Ovary (tissue), 9 donors: ENCODE measurements around the gene SMIM3. TPM values are rescaled to one million over a fixed set of nuclear protein-coding genes. Genes with fewer than 3 reads are reported as not detected.
A peak's percentile ranks its signal among the peaks of the same experiment; 100 is the strongest.

Experiments used
- DNase-seq, 5 donors: peaks; one replicate each; pipeline ENCODE4 v3.0.0-alpha.2; 2019 to 2020
- H3K27ac ChIP-seq, 2 donors: fragments of 200-600 bp; one replicate each; pipeline versions ENCODE4 v1.5.1 to v1.8.0; 2019 to 2022
- H3K27me3 ChIP-seq: fragments of 200-600 bp; one replicate; pipeline ENCODE4 v1.8.0; 2022
- H3K36me3 ChIP-seq: fragments of 200-600 bp; sonication (generic); one replicate; pipeline ENCODE4 v1.5.1; 2019
- H3K4me1 ChIP-seq: one replicate; pipeline ENCODE4 v1.8.1; 2013; ENCODE audit warnings: mild to moderate bottlenecking, moderate library complexity; ENCODE audit not compliant: insufficient read depth
- H3K4me3 ChIP-seq: fragments of 200-600 bp; sonication (generic); one replicate; pipeline ENCODE4 v1.5.1; 2017
- H3K9me3 ChIP-seq, 2 donors: fragments of 200-600 bp in 1 of 2; sonication (generic) in 1 of 2; one replicate each; pipeline versions ENCODE4 v1.5.1 to v1.8.1; 2013 to 2019; ENCODE audit warnings: mild to moderate bottlenecking in 1 of 2, moderate library complexity in 1 of 2
- CTCF ChIP-seq, 3 donors: fragments of 450-650 bp in 2 of 3; fragments of 200-600 bp in 1 of 3; IDR thresholded peaks; one replicate each; pipeline versions ENCODE4 v1.5.1 to v1.8.0; 2016 to 2022; ENCODE audit warnings: antibody characterized with exemption in 3 of 3, mild to moderate bottlenecking in 1 of 3
- EP300 ChIP-seq: sonication (generic); formaldehyde crosslinking; IDR thresholded peaks from one replicate; pipeline ENCODE4 v1.6.1; 2017; ENCODE audit warnings: antibody characterized with exemption
- POLR2A ChIP-seq: fragments of 450-650 bp; IDR thresholded peaks from one replicate; pipeline ENCODE4 v1.6.1; 2017; ENCODE audit warnings: antibody characterized with exemption, mild to moderate bottlenecking, moderate library complexity
- WGBS, 3 donors: extraction: QIAGEN DNeasy Blood & Tissue Kit in 1 of 3; methylation state at CpG; one replicate each; pipeline versions ENCODE4 v1.1.5 to v1.1.7; 2013 to 2017; 5-methylcytosine and 5-hydroxymethylcytosine counted together
- intact Hi-C, 4 donors: fragments of 100-400 bp; cut with DNase I; formaldehyde crosslinking; loops; one replicate each; pipeline versions ENCODE4 v1.11.0 to v1.15.1; 2022 to 2023
- polyA plus RNA-seq, 2 donors: library from polyadenylated mRNA; stranded (reverse); fragments of 200-250 nt in 1 of 2; fragments of 350-450 nt in 1 of 2; fragmentation: Illumina TruSeq in 1 of 2; extraction: RNeasy Lipid Tissue Mini Kit (QIAGEN cat#74804) in 1 of 2; gene quantifications; one replicate each; pipeline ENCODE4 v1.2.3, GENCODE V29; 2013 to 2014
- total RNA-seq, 7 donors: library from RNA; depleted of rRNA in 2 of 7; stranded (reverse); fragments of >200 nt in 2 of 7; fragmentation: NEBNext Ultra II Directional in 3 of 7; extraction: Animal tissue kit (Norgen Biotek cat#: 25700) in 3 of 7; gene quantifications; one replicate each; pipeline versions ENCODE4 v1.1.0 to v1.2.4, GENCODE V29; 2016 to 2023
- donor health status: DM: no; HTN: no; CAD: no; lungs with moderate emphysema.
- donor health status: DM: no; HTN: no; CAD: no.
- donor health status: Bipolar disorder and iron deficiency.
- donor health status: DM: yes; HTN: yes; CAD: no.
- donor health status: DM: no; HTN: no; CAD: no.
- donor health status: DM: yes; HTN: yes; CAD: no.

SMIM3 gene
- total and polyA plus RNA-seq, 9 donors, result 14.7 to 33.6 (median 20.9) TPM

GRCh38 chr5:150781706-150782614 lies 3.4 kb downstream of the SMIM3 start:
- intact Hi-C loops, result loop anchor here in 1 of 4 donors (10.0 kb wide), 1 partner anchor 227 kb away; no protein-coding TSS in a partner anchor
- DNase-seq, result peak in 3 of 5 donors; percentile 43 to 60 (median 49)
- TF ChIP-seq CTCF (IDR thresholded peaks at IDR 0.05) (no peak), EP300 (no peak), POLR2A (no peak)

GRCh38 chr5:150782850-150783249 lies 4.3 kb downstream of the SMIM3 start:
- Histone ChIP-seq H3K9me3 (no peaks in the 10 kb centered on the region), H3K4me1 (peaks cover 25% of the 10 kb centered on the region)

More at GRCh38 chr5:150781706-150782614, 3.4 kb downstream of the SMIM3 start:
- 61 to 71% (median 65%) methylated on average over 10 of the region's 10 CpGs for WGBS, 3 donors
- Histone ChIP-seq H3K36me3 (no peaks in the 10 kb centered on the region), H3K27me3 (no peaks in the 10 kb centered on the region), H3K27ac (peak overlapping the region; percentile 36 to 89), H3K4me1 (peaks cover 28% of the 10 kb centered on the region), H3K9me3 (no peaks in the 10 kb centered on the region), H3K4me3 (no peak overlapping the region)

GRCh38 chr5:150783422-150783928 lies 4.9 kb downstream of the SMIM3 start:
- peak overlapping the region; percentile 66 to 89 for H3K27ac ChIP-seq
- H3K4me1 ChIP-seq, result peaks cover 23% of the 10 kb centered on the region
- H3K9me3 ChIP-seq, result no peaks in the 10 kb centered on the region
- no peak overlapping the region for H3K4me3 ChIP-seq
- no peaks in the 10 kb centered on the region for H3K36me3 ChIP-seq
- 7 to 12% (median 8%) methylated on average over 7 of the region's 7 CpGs for WGBS, 3 donors
- TF ChIP-seq CTCF (IDR thresholded peaks at IDR 0.05) (no peak), POLR2A (no peak), EP300 (no peak)
- intact Hi-C loops, result loop anchor here in 1 of 4 donors (10.0 kb wide), 1 partner anchor 229 kb away; no protein-coding TSS in a partner anchor
- no peaks in the 10 kb centered on the region for H3K27me3 ChIP-seq
- DNase-seq, result peak; percentile 50 to 76 (median 63)

More at GRCh38 chr5:150782850-150783249, 4.3 kb downstream of the SMIM3 start:
- TF ChIP-seq EP300 (no peak), CTCF (IDR thresholded peaks at IDR 0.05) (no peak), POLR2A (no peak)
- H3K27ac ChIP-seq, result peak overlapping the region; percentile 66 to 89
- no peaks in the 10 kb centered on the region for H3K27me3 ChIP-seq
- no peak overlapping the region for H3K4me3 ChIP-seq
- DNase-seq, result no peak
- intact Hi-C loops, result loop anchor here in 1 of 4 donors (10.0 kb wide), 1 partner anchor 228 kb away; no protein-coding TSS in a partner anchor
- H3K36me3 ChIP-seq, result no peaks in the 10 kb centered on the region
- 8 to 22% (median 10%) methylated on average over 3 of the region's 3 CpGs for WGBS, 3 donors

GRCh38 chr5:150785950-150786349 lies 7.4 kb downstream of the SMIM3 start:
- 97 to 100% (median 100%) methylated on average over 1 of the region's 1 CpG for WGBS, 3 donors
- no peak for DNase-seq
- no peaks in the 10 kb centered on the region for H3K27me3 ChIP-seq
- no peaks in the 10 kb centered on the region for H3K9me3 ChIP-seq
- peaks cover 14% of the 10 kb centered on the region for H3K4me1 ChIP-seq
- H3K36me3 ChIP-seq, result no peaks in the 10 kb centered on the region
- H3K4me3 ChIP-seq, result no peak overlapping the region
- no peak overlapping the region for H3K27ac ChIP-seq
- TF ChIP-seq EP300 (no peak), POLR2A (no peak)
- intact Hi-C loops, result loop anchor here in 1 of 4 donors (10.0 kb wide), 1 partner anchor 231 kb away; no protein-coding TSS in a partner anchor
